Thyroid gland (tissue), 4 donors: Measurements from ENCODE around the gene WDR59.

Source experiments
- CTCF ChIP-seq, 6 experiments: fragments of 200-600 bp in 3 of 6; fragments of 450-650 bp in 3 of 6; sonication (generic) in 3 of 6; IDR thresholded peaks; one replicate each; pipeline ENCODE4 v1.5.1; 2016 to 2019; ENCODE audit warnings: antibody characterized with exemption in 6 of 6, mild to moderate bottlenecking in 2 of 6, inconsistent platforms in 1 of 6, moderate library complexity in 1 of 6
- POLR2A ChIP-seq, 2 donors: fragments of 450-650 bp; IDR thresholded peaks; one replicate each; pipeline ENCODE4 v1.6.1; 2017; ENCODE audit warnings: antibody characterized with exemption in 2 of 2, mild to moderate bottlenecking in 2 of 2, moderate library complexity in 1 of 2

- no peak for TF ChIP-seq CTCF (IDR thresholded peaks at IDR 0.05)
- no peak for TF ChIP-seq POLR2A (IDR thresholded peaks at IDR 0.05)
Observed at GRCh38 chr16:74865922-74866598, 118.9 kb downstream of the WDR59 start.
